Caco-2 (cell line): ENCODE results near the gene PID1. TPM values are rescaled to one million over a fixed set of nuclear protein-coding genes. Genes with fewer than 3 reads are reported as not detected.

Source experiments
- BruUV-seq: library from RNA; stranded (reverse); fragments of 400-500 nt; replicated peaks from 2 replicates; lab custom pipeline; 2021; lab: Mats Ljungman, UMichigan
- CTCF ChIA-PET: fragments of 300-600 bp; sonication (Branson Sonifier 250); formaldehyde crosslinking; loops from one replicate; lab custom pipeline; 2022; ENCODE audit warnings: antibody characterized with exemption; lab: Charles Lee
- POLR2A ChIA-PET: fragments of 300-600 bp; sonication (Branson Sonifier 250); formaldehyde crosslinking; loops from one replicate; lab custom pipeline; 2022; ENCODE audit warnings: antibody characterized with exemption; lab: Charles Lee
- DNase-seq, 2 experiments: peaks; one replicate each; pipeline versions ENCODE4 v3.0.0 to v3.0.0-alpha.2; 2020 to 2022
- H3K27me3 ChIP-seq: replicated peaks from 2 replicates; pipeline ENCODE4 v1.6.0; 2011; ENCODE audit warnings: low read length; ENCODE audit not compliant: control insufficient read depth, insufficient read depth
- H3K36me3 ChIP-seq: 2 replicates; pipeline ENCODE4 v1.5.1; 2011; ENCODE audit warnings: low read length; ENCODE audit not compliant: control insufficient read depth, insufficient read depth
- H3K4me1 ChIP-seq: fragments of 250-450 bp; sonication (Bioruptor Pico); 2 replicates; pipeline ENCODE4 v1.5.1; 2020; ENCODE audit warnings: mild to moderate bottlenecking
- H3K4me3 ChIP-seq: 2 replicates; pipeline ENCODE4 v1.5.1; 2011; ENCODE audit warnings: low read depth, mild to moderate bottlenecking, control low read depth, low read length
- H3K9me3 ChIP-seq: fragments of 250-450 bp; sonication (Bioruptor Pico); 2 replicates; pipeline ENCODE4 v1.5.1; 2020; ENCODE audit warnings: mild to moderate bottlenecking, moderate library complexity
- H3K27ac Mint-ChIP-seq: one replicate; pipeline ENCODE4 v1.8.0; 2022; ENCODE audit warnings: mixed read lengths; ENCODE audit not compliant: unreplicated experiment
- H3K27me3 Mint-ChIP-seq: one replicate; pipeline ENCODE4 v1.8.0; 2022; ENCODE audit warnings: mixed read lengths; ENCODE audit not compliant: insufficient read depth, unreplicated experiment
- H3K36me3 Mint-ChIP-seq: one replicate; pipeline ENCODE4 v1.8.0; 2022; ENCODE audit warnings: mild to moderate bottlenecking, mixed read lengths; ENCODE audit not compliant: insufficient read depth, unreplicated experiment
- H3K4me1 Mint-ChIP-seq: one replicate; pipeline ENCODE4 v1.8.0; 2022; ENCODE audit warnings: low read depth, mixed read lengths; ENCODE audit not compliant: unreplicated experiment
- H3K4me3 Mint-ChIP-seq: one replicate; pipeline ENCODE4 v1.8.0; 2022; ENCODE audit warnings: mild to moderate bottlenecking, moderate library complexity, mixed read lengths; ENCODE audit not compliant: unreplicated experiment
- H3K9me3 Mint-ChIP-seq: one replicate; pipeline ENCODE4 v1.8.0; 2022; ENCODE audit warnings: mixed read lengths; ENCODE audit not compliant: unreplicated experiment
- intact Hi-C: fragments of 100-400 bp; cut with micrococcal nuclease; formaldehyde crosslinking; loops from one replicate; pipeline ENCODE4 v1.10.0; 2022; ENCODE audit not compliant: unreplicated experiment
- total RNA-seq: library from RNA; stranded (reverse); gene quantifications from 2 replicates; pipeline ENCODE4 v1.2.3, GENCODE V29; 2022
- TF ChIP-seq, protein P1 (sequence below), 2 experiments: fragments of 200-600 bp in 1 of 2; IDR thresholded peaks; 1 replicate in 1 of 2; 2 replicates in 1 of 2; pipeline versions ENCODE4 v1.5.1 to v1.8.0; 2011 to 2022; ENCODE audit warnings: antibody characterized with exemption in 1 of 2, control low read depth in 1 of 2, inconsistent platforms in 1 of 2, low read depth in 1 of 2, low read length in 1 of 2, mild to moderate bottlenecking in 1 of 2, moderate library complexity in 1 of 2; ENCODE audit not compliant: insufficient read depth in 1 of 2, severe bottlenecking in 1 of 2, unreplicated experiment in 1 of 2

Gene PID1
- total RNA-seq, 1 experiment from 2014 or later = 9.8 TPM

DNA sequence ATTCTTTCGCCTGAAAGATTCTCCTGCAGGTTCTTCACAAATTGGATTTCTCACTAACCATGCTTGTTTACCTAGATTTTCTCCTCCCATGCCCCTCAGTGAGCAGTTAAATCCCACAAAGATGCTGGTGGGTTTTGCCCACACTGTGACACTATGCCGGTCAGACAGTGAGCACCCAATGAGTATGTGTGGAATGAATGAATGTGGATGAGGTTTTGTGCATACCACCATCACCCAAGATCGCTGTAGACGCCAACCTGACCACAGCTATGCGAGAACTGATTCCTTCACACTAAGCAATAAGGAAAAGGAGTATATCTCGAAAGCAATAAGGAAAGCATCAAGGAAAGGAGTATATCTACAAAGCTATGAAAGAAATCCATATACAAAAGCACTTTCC lies 116.7 kb downstream of the PID1 start:
- Mint-ChIP-seq H3K27me3 (no peaks in the 10 kb centered on the region), H3K4me3 (no peak overlapping the region), H3K27ac (no peak overlapping the region), H3K36me3 (peaks cover 7% of the 10 kb centered on the region), H3K9me3 (no peaks in the 10 kb centered on the region), H3K4me1 (peaks cover 26% of the 10 kb centered on the region)
- H3K4me3 ChIP-seq = no peak overlapping the region
- BruUV-seq = no TSS peak
- CTCF ChIA-PET = no interaction called here
- no peaks in the 10 kb centered on the region for H3K9me3 ChIP-seq
- no peaks in the 10 kb centered on the region for H3K27me3 ChIP-seq
- DNase-seq = no peak
- H3K36me3 ChIP-seq = no peaks in the 10 kb centered on the region
- POLR2A ChIA-PET = no interaction called here
- TF ChIP-seq, protein P1, sequence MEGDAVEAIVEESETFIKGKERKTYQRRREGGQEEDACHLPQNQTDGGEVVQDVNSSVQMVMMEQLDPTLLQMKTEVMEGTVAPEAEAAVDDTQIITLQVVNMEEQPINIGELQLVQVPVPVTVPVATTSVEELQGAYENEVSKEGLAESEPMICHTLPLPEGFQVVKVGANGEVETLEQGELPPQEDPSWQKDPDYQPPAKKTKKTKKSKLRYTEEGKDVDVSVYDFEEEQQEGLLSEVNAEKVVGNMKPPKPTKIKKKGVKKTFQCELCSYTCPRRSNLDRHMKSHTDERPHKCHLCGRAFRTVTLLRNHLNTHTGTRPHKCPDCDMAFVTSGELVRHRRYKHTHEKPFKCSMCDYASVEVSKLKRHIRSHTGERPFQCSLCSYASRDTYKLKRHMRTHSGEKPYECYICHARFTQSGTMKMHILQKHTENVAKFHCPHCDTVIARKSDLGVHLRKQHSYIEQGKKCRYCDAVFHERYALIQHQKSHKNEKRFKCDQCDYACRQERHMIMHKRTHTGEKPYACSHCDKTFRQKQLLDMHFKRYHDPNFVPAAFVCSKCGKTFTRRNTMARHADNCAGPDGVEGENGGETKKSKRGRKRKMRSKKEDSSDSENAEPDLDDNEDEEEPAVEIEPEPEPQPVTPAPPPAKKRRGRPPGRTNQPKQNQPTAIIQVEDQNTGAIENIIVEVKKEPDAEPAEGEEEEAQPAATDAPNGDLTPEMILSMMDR (IDR thresholded peaks at IDR 0.05; ENCODE audit: insufficient read depth in 1 of 2, low read depth in 1 of 2, low read length in 1 of 2, severe bottlenecking in 1 of 2, unreplicated experiment in 1 of 2) = no peak
- intact Hi-C loops = no loop called here
- H3K4me1 ChIP-seq = peaks cover 7% of the 10 kb centered on the region

DNA sequence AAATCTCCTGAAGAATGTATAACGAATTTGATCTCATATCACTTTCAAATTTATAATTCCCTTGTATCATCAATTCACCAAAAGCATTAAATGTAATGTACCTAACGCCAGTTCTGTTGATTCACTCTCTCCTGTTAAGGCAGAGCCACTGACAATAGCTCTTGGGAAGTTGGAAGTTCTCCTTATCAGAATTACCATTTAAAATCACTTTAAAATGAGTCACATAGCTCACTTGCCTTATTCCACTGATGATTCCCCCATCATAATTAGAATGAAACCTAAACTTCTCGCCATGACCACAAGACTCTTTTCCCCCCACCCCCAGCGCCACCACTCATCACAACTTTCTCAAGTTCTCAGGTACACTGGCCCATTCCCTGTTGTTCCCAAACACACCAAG lies 117.1 kb downstream of the PID1 start:
- ChIA-PET CTCF (no interaction called here), POLR2A (no interaction called here)
- intact Hi-C loops = no loop called here
- H3K27me3 ChIP-seq = no peaks in the 10 kb centered on the region
- H3K4me3 ChIP-seq = no peak overlapping the region
- peaks cover 25% of the 10 kb centered on the region for H3K4me1 Mint-ChIP-seq
- no peak overlapping the region for H3K4me3 Mint-ChIP-seq
- TF ChIP-seq, protein P1 (IDR thresholded peaks at IDR 0.05; ENCODE audit: insufficient read depth in 1 of 2, low read depth in 1 of 2, low read length in 1 of 2, severe bottlenecking in 1 of 2, unreplicated experiment in 1 of 2) = no peak
- H3K36me3 ChIP-seq = no peaks in the 10 kb centered on the region
- H3K4me1 ChIP-seq = 0 out of 2 replicates have a peak, but pooled peaks cover 3% of the 10 kb centered on the region
- BruUV-seq = no TSS peak
- no peak for DNase-seq
- no peaks in the 10 kb centered on the region for H3K27me3 Mint-ChIP-seq
- H3K27ac Mint-ChIP-seq = no peak overlapping the region
- no peaks in the 10 kb centered on the region for H3K9me3 ChIP-seq
- H3K36me3 Mint-ChIP-seq = peaks cover 7% of the 10 kb centered on the region
- H3K9me3 Mint-ChIP-seq = no peaks in the 10 kb centered on the region

DNA sequence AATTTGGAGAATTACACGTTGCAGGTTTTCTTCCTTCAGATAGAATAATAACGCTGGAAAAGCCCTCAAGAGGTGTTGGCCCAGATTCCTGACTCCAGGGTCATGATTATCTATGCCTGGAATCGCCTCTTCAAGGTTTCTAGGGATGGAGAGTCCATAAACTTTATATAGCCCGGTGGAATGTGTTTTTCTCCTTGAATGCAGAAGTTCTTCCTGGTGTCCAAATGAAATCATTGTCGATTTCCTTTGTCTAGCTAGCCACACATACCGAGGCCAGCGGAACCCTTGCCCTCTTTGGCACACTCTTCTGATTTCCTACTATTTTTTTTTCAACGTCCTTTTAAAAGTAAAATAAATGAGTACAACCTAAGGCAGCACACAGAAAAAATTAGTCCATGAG lies 117.8 kb downstream of the PID1 start:
- H3K27me3 Mint-ChIP-seq = no peaks in the 10 kb centered on the region
- H3K9me3 ChIP-seq = no peaks in the 10 kb centered on the region
- no peak overlapping the region for H3K27ac Mint-ChIP-seq
- CTCF ChIA-PET = no interaction called here
- no TSS peak for BruUV-seq
- intact Hi-C loops = no loop called here
- DNase-seq = no peak
- no peaks in the 10 kb centered on the region for H3K36me3 ChIP-seq
- H3K9me3 Mint-ChIP-seq = no peaks in the 10 kb centered on the region
- H3K4me1 ChIP-seq = 0 out of 2 replicates have a peak, but pooled peaks cover 3% of the 10 kb centered on the region
- TF ChIP-seq, protein P1 (IDR thresholded peaks at IDR 0.05; ENCODE audit: insufficient read depth in 1 of 2, low read depth in 1 of 2, low read length in 1 of 2, severe bottlenecking in 1 of 2, unreplicated experiment in 1 of 2) = no peak
- peaks cover 7% of the 10 kb centered on the region for H3K36me3 Mint-ChIP-seq
- POLR2A ChIA-PET = no interaction called here
- peaks cover 19% of the 10 kb centered on the region for H3K4me1 Mint-ChIP-seq
- no peaks in the 10 kb centered on the region for H3K27me3 ChIP-seq
- no peak overlapping the region for H3K4me3 Mint-ChIP-seq
- no peak overlapping the region for H3K4me3 ChIP-seq
